ENCODE results near the gene ENAM.

- no peak for TF ChIP-seq CTCF (IDR thresholded peaks at IDR 0.05 in 2 of 3, conservative IDR thresholded peaks at IDR 0.05 in 1 of 3; ENCODE audit: control insufficient read depth in 2 of 3, extremely low read depth in 1 of 3, insufficient read depth in 1 of 3, low read depth in 3 of 3, low read length in 3 of 3)
- TF ChIP-seq IKZF1 (conservative IDR thresholded peaks at IDR 0.05) = no peak
- no peak for TF ChIP-seq TCF7 (IDR thresholded peaks at IDR 0.05; ENCODE audit: borderline replicate concordance)
- TF ChIP-seq DPF2 (IDR thresholded peaks at IDR 0.05) = no peak
- TF ChIP-seq TCF12 (IDR thresholded peaks at IDR 0.05; ENCODE audit: low read depth, low read length) = no peak
- TF ChIP-seq EP300 (IDR thresholded peaks at IDR 0.05; ENCODE audit: borderline replicate concordance in 1 of 2, control insufficient read depth in 1 of 2, low read depth in 2 of 2, low read length in 2 of 2) = no peak
- TF ChIP-seq ATF2 (IDR thresholded peaks at IDR 0.05; ENCODE audit: low read length) = no peak
Measured at GRCh38 chr4:70613306-70614183, 15.0 kb upstream of the ENAM start.

Data from GM12878 (cell line).